Measurements from ENCODE around the gene JAZF1. TPM values are rescaled to one million over a fixed set of nuclear protein-coding genes. Genes with fewer than 3 reads are reported as not detected.

The JAZF1 gene
- total and polyA plus RNA-seq, 2 of the 4 experiments (the other 2 are of a cell fraction) = 8.4 to 10.5 TPM

DNA sequence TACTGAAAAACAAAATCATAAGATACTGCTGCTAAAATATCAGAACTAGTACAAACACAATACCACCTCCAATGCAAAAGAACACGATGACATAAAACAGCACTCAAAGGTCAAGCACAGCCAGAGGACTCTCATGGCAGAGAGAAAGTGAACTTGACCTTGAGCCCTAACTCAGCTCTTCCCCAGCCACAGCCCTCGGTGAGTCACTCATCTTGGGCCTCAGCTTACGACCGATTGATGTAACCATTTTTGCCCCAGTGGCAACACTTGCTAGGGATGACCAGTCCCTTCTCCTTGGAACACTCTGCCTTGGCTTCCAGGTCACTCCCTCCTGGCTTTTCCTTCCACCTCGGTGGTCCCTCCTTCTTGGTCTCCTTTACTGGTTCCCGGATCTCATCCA is 77.8 kb downstream of the JAZF1 start:
- Histone ChIP-seq H2AK9ac (replicated peaks; ENCODE audit: low read depth, low read length, poor library complexity) (no peak overlapping the region), H2AK5ac (ENCODE audit: low read depth, low read length) (peak overlapping the region; percentile 54; the same call in 1 of the 2 replicates), H3K18ac (ENCODE audit: low read depth, low read length) (no peak overlapping the region), H2BK15ac (ENCODE audit: low read depth, low read length) (no peak overlapping the region), H3K79me1 (ENCODE audit: low read depth in 1 of 2, low read length in 2 of 2) (peaks cover 37 to 64% of the 10 kb centered on the region in 2 experiments), H3K23ac (ENCODE audit: low read depth, low read length) (no peak overlapping the region), H3K4me3 (ENCODE audit: insufficient read depth, low read depth, low read length) (no peak overlapping the region), H3K4me1 (ENCODE audit: control insufficient read depth, insufficient read depth, low read length) (peaks cover 32% of the 10 kb centered on the region), H4K5ac (ENCODE audit: low read depth, low read length) (no peak overlapping the region), H3K4ac (ENCODE audit: low read depth, low read length) (peak overlapping the region; percentile 3; the same call in 1 of the 2 replicates), H3K9me3 (ENCODE audit: control insufficient read depth, insufficient read depth, low read length) (no peaks in the 10 kb centered on the region), H3K14ac (replicated peaks; ENCODE audit: low read depth, low read length) (no peak overlapping the region), H3K36me3 (ENCODE audit: control insufficient read depth, insufficient read depth, low read length) (no peaks in the 10 kb centered on the region), H3K4me2 (ENCODE audit: low read depth, low read length) (no peak overlapping the region), H4K91ac (ENCODE audit: insufficient read depth, low read depth, low read length) (0 out of 2 replicates have a peak overlapping the region, but pooled peaks have one; percentile 13), H2AFZ (replicated peaks; ENCODE audit: low read length, poor library complexity) (no peak overlapping the region), H3K9ac (ENCODE audit: low read depth, low read length) (no peak overlapping the region), H3K27me3 (ENCODE audit: control insufficient read depth, insufficient read depth, low read length) (no peaks in the 10 kb centered on the region), H4K8ac (ENCODE audit: low read depth in 2 of 2, low read length in 2 of 2) (peak overlapping the region in 1 of 2 experiments; percentile 34; a peak in 1 of 4 replicates), H4K20me1 (ENCODE audit: insufficient read depth, low read length) (peaks cover 35% of the 10 kb centered on the region), H2BK120ac (ENCODE audit: low read depth, low read length) (no peak overlapping the region), H3K56ac (ENCODE audit: extremely low read depth, insufficient read depth, low read length) (no peak overlapping the region), H2BK20ac (ENCODE audit: low read depth, low read length) (peak overlapping the region; percentile 21; the same call in 1 of the 2 replicates), H2BK5ac (ENCODE audit: low read depth, low read length, poor library complexity, severe bottlenecking) (peak overlapping the region; percentile 25), H3K9me1 (ENCODE audit: insufficient read depth, low read length) (peaks cover 26% of the 10 kb centered on the region), H3K27ac (ENCODE audit: insufficient read depth, low read length) (no peak overlapping the region)
- dilution Hi-C loops (cut with HindIII; ENCODE audit: low sequenced_read_pairs, unreplicated experiment) = no loop called here
- ChIA-PET POLR2A (ENCODE audit: unreplicated experiment) (no interaction called here), CTCF (no interaction called here)
- intact Hi-C loops (cut with micrococcal nuclease) = no loop called here
- ATAC-seq (ENCODE audit: low read depth) (peak; percentile 18), DNase-seq (peak; percentile 84)
- TF ChIP-seq FOS (IDR thresholded peaks at IDR 0.05; ENCODE audit: low read depth, low read length) (0 out of 2 replicates have a peak, but pooled peaks have one; percentile 21), CEBPB (IDR thresholded peaks at IDR 0.05; ENCODE audit: low read depth, low read length) (0 out of 2 replicates have a peak, but pooled peaks have one; percentile 8), ELK1 (IDR thresholded peaks at IDR 0.05; ENCODE audit: borderline replicate concordance, low read depth, low read length) (no peak), CHD1 (IDR thresholded peaks at IDR 0.05; ENCODE audit: low read depth, low read length) (no peak), MAFK (IDR thresholded peaks at IDR 0.05; ENCODE audit: low read depth, low read length) (no peak), RFX5 (IDR thresholded peaks at IDR 0.05; ENCODE audit: low read depth, low read length) (no peak), SMC3 (IDR thresholded peaks at IDR 0.05; ENCODE audit: low read depth, low read length) (no peak), NFE2L2 (IDR thresholded peaks at IDR 0.05; ENCODE audit: low read depth, low read length) (no peak), RAD21 (IDR thresholded peaks at IDR 0.05; ENCODE audit: low read length) (no peak)
- BruUV-seq (replicated peaks) = no TSS peak
- WGBS, 2 experiments (ENCODE audit: extremely low coverage in 2 of 2, insufficient read length in 1 of 2) = 51% methylated on average over 2 of the region's 6 CpGs; no CpG with 5 or more reads in 1 of the 2 experiments
- in situ Hi-C loops (cut with MboI; ENCODE audit: low sequenced_read_pairs) = no loop called here

Measured in IMR-90 (cell line).